ENCODE measurements around the gene JTB. TPM values are rescaled to one million over a fixed set of nuclear protein-coding genes. Genes with fewer than 3 reads are reported as not detected.

Gene JTB
- total RNA-seq, 1 experiment from 2014 or later, result 134 TPM

DNA sequence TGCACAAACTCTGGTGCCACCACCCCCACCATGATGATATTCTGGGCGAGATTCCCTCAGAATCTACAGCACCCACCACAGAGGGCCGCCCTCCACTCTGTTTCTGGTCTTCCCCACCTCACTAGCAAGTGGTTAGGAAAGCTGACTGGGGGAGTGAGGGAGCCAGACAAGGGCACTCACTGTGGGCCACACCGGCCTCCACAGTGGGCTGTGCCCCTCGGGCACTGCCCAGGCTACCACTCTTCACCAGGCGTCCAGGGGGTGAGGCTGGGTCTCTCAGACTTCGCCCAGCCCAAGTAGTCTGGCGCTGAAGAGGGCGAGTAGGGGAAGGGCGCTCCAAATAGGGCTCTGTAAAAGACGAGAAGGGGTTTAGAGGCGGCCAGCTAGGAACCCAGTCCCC lies 43.5 kb downstream of the JTB start:
- POLR2A ChIA-PET, result no interaction called here
- BruUV-seq (replicated peaks), result no TSS peak

DNA sequence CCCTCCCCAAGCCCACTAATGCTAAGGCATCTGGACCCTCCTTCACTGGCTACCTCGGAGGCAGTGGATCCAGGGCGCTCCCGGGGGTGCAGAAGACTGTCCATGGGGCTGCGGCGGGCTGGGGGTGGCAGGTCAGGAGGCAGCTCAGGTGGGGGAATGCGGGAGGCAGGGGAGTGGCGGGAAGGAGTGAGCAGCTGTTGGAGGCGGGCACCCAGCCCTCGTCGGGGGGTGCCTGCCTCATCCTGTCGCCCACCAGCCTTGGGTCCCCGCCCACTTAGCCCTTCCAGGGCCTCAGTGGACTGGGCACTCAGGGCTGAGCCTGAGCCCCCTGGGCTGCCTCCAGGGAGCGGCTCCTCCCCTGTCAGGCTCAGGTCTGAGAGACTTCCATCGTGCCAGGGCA lies 44.0 kb downstream of the JTB start:
- ChIA-PET POLR2A (interaction anchor here (0.6 kb wide), 1 partner anchor 54 kb away, joined by 5 read pairs; no protein-coding TSS in a partner anchor), CTCF (no interaction called here)
- TF ChIP-seq TCF7L2 (IDR thresholded peaks at IDR 0.05; ENCODE audit: low read depth, low read length), result no peak
- no peak for TF ChIP-seq POLR2AphosphoS5 (IDR thresholded peaks at IDR 0.05; ENCODE audit: low read depth, low read length)
- TF ChIP-seq REST (IDR thresholded peaks at IDR 0.05; ENCODE audit: insufficient read depth in 1 of 2, low read depth in 2 of 2, low read length in 1 of 2), result no peak
- no peak for TF ChIP-seq SIN3A (IDR thresholded peaks at IDR 0.05; ENCODE audit: borderline replicate concordance, insufficient read depth, low read depth, low read length)
- no peak for TF ChIP-seq CTCF (IDR thresholded peaks at IDR 0.05)
- intact Hi-C loops (cut with micrococcal nuclease; ENCODE audit: unreplicated experiment) (no loop called here), in situ Hi-C loops (cut with HindIII; ENCODE audit: low pct_unique_long_range_greater_than_20kb, low sequenced_read_pairs) (no loop called here)
- no peak for DNase-seq (ENCODE audit: low read depth, low spot score)
- no peak for ATAC-seq
- Histone ChIP-seq H3K9me3 (ENCODE audit: control insufficient read depth, insufficient read depth, low read depth, low read length) (no peaks in the 10 kb centered on the region), H3K4me3 (ENCODE audit: low read depth in 2 of 2, low read length in 2 of 2) (no peak overlapping the region), H3K36me3 (ENCODE audit: control insufficient read depth, insufficient read depth, low read length) (0 out of 2 replicates have a peak, but pooled peaks cover 6% of the 10 kb centered on the region), H3K4me1 (ENCODE audit: control insufficient read depth, insufficient read depth, low read length) (no peaks in the 10 kb centered on the region), H3K27ac (ENCODE audit: low read length) (no peak overlapping the region), H3K27me3 (ENCODE audit: control insufficient read depth, insufficient read depth, low read length) (no peaks in the 10 kb centered on the region)
- BruUV-seq (replicated peaks), result no TSS peak

More for the DNA sequence above, 43.5 kb downstream of the JTB start:
- intact Hi-C loops (cut with micrococcal nuclease; ENCODE audit: unreplicated experiment) (no loop called here), in situ Hi-C loops (cut with HindIII; ENCODE audit: low pct_unique_long_range_greater_than_20kb, low sequenced_read_pairs) (no loop called here)
- no peaks in the 10 kb centered on the region for H3K9me3 ChIP-seq (ENCODE audit: control insufficient read depth, insufficient read depth, low read depth, low read length)
- no peaks in the 10 kb centered on the region for H3K4me1 ChIP-seq (ENCODE audit: control insufficient read depth, insufficient read depth, low read length)
- 0 out of 2 replicates have a peak, but pooled peaks cover 6% of the 10 kb centered on the region for H3K36me3 ChIP-seq (ENCODE audit: control insufficient read depth, insufficient read depth, low read length)
- TF ChIP-seq CTCF (IDR thresholded peaks at IDR 0.05), result no peak
- no peak for TF ChIP-seq REST (IDR thresholded peaks at IDR 0.05; ENCODE audit: insufficient read depth in 1 of 2, low read depth in 2 of 2, low read length in 1 of 2)
- no peak for TF ChIP-seq POLR2AphosphoS5 (IDR thresholded peaks at IDR 0.05; ENCODE audit: low read depth, low read length)
- no peak for TF ChIP-seq SIN3A (IDR thresholded peaks at IDR 0.05; ENCODE audit: borderline replicate concordance, insufficient read depth, low read depth, low read length)
- no peak for TF ChIP-seq TCF7L2 (IDR thresholded peaks at IDR 0.05; ENCODE audit: low read depth, low read length)
- no peaks in the 10 kb centered on the region for H3K27me3 ChIP-seq (ENCODE audit: control insufficient read depth, insufficient read depth, low read length)
- H3K27ac ChIP-seq (ENCODE audit: low read length), result no peak overlapping the region
- DNase-seq (ENCODE audit: low read depth, low spot score) (no peak), ATAC-seq (no peak)
- no peak overlapping the region for H3K4me3 ChIP-seq (ENCODE audit: low read depth in 2 of 2, low read length in 2 of 2)
- CTCF ChIA-PET, result no interaction called here
